IMR-90 (cell line): ENCODE data around the gene FAM216B. TPM values are rescaled to one million over a fixed set of nuclear protein-coding genes. Genes with fewer than 3 reads are reported as not detected.
A peak's percentile ranks its signal among the peaks of the same experiment; 100 is the strongest.

Experiments
- ATAC-seq: fragments of 200-7000 bp; cut with Tn5 transposase; 2 replicates; pipeline ENCODE4 v1.9.1; 2020; ENCODE audit warnings: low read depth, mild to moderate bottlenecking, moderate library complexity
- BruUV-seq: library from RNA; stranded (reverse); fragments of 400-500 nt; replicated peaks from 2 replicates; lab custom pipeline; 2021; lab: Mats Ljungman, UMichigan
- CTCF ChIA-PET: fragments of 300-600 bp; formaldehyde crosslinking; extraction: SDS; loops from one replicate; lab custom pipeline; 2021; ENCODE audit warnings: antibody characterized with exemption; lab: Yijun Ruan, JAX
- POLR2A ChIA-PET: fragments of 300-600 bp; sonication (Branson Sonifier 250); formaldehyde crosslinking; loops from one replicate; lab custom pipeline; 2022; ENCODE audit warnings: antibody characterized with exemption; ENCODE audit not compliant: unreplicated experiment; lab: Charles Lee
- DNase-seq: peaks from one replicate; pipeline ENCODE4 v3.0.0; 2013
- H2AFZ ChIP-seq: replicated peaks from 2 replicates; pipeline ENCODE3; 2013; ENCODE audit warnings: low read length, mild to moderate bottlenecking; ENCODE audit not compliant: poor library complexity
- H2AK5ac ChIP-seq: 2 replicates; pipeline ENCODE4 v1.6.1; 2013; ENCODE audit warnings: low read depth, low read length, inconsistent platforms
- H2AK9ac ChIP-seq: replicated peaks from 2 replicates; pipeline ENCODE3; 2013; ENCODE audit warnings: mild to moderate bottlenecking, low read depth, low read length, moderate library complexity; ENCODE audit not compliant: poor library complexity
- H2BK120ac ChIP-seq: 2 replicates; pipeline ENCODE4 v1.6.1; 2013; ENCODE audit warnings: low read depth, low read length, inconsistent platforms
- H2BK15ac ChIP-seq: 3 replicates; pipeline ENCODE4 v1.6.1; 2013; ENCODE audit warnings: low read depth, low read length, inconsistent platforms
- H2BK20ac ChIP-seq: 2 replicates; pipeline ENCODE4 v1.6.1; 2013; ENCODE audit warnings: low read depth, mild to moderate bottlenecking, inconsistent platforms, low read length, moderate library complexity
- H2BK5ac ChIP-seq: 2 replicates; pipeline ENCODE4 v1.6.1; 2013; ENCODE audit warnings: mild to moderate bottlenecking, low read depth, low read length, inconsistent platforms; ENCODE audit not compliant: poor library complexity, severe bottlenecking
- H3K14ac ChIP-seq: replicated peaks from 2 replicates; pipeline ENCODE4 v1.6.1; 2013; ENCODE audit warnings: low read depth, low read length, inconsistent platforms
- H3K18ac ChIP-seq: 2 replicates; pipeline ENCODE4 v1.6.1; 2013; ENCODE audit warnings: low read depth, low read length, control low read depth
- H3K23ac ChIP-seq: 2 replicates; pipeline ENCODE4 v1.6.1; 2013; ENCODE audit warnings: low read depth, low read length, inconsistent platforms
- H3K27ac ChIP-seq: 2 replicates; pipeline ENCODE4 v1.5.1; 2013; ENCODE audit warnings: mild to moderate bottlenecking, control low read depth, low read length; ENCODE audit not compliant: insufficient read depth
- H3K27me3 ChIP-seq: 2 replicates; pipeline ENCODE4 v1.6.1; 2013; ENCODE audit warnings: low read length; ENCODE audit not compliant: control insufficient read depth, insufficient read depth
- H3K36me3 ChIP-seq: 2 replicates; pipeline ENCODE4 v1.6.1; 2013; ENCODE audit warnings: low read length, mixed read lengths; ENCODE audit not compliant: control insufficient read depth, insufficient read depth
- H3K4ac ChIP-seq: 2 replicates; pipeline ENCODE4 v1.6.1; 2013; ENCODE audit warnings: low read depth, low read length, inconsistent platforms
- H3K4me1 ChIP-seq: 2 replicates; pipeline ENCODE4 v1.6.1; 2013; ENCODE audit warnings: low read length, mixed read lengths; ENCODE audit not compliant: control insufficient read depth, insufficient read depth
- H3K4me2 ChIP-seq: 2 replicates; pipeline ENCODE4 v1.6.1; 2013; ENCODE audit warnings: low read depth, mild to moderate bottlenecking, control low read depth, low read length, moderate library complexity
- H3K4me3 ChIP-seq: 2 replicates; pipeline ENCODE4 v1.5.1; 2013; ENCODE audit warnings: low read depth, mild to moderate bottlenecking, control low read depth, low read length, moderate library complexity; ENCODE audit not compliant: insufficient read depth
- H3K56ac ChIP-seq: 2 replicates; pipeline ENCODE4 v1.6.1; 2013; ENCODE audit warnings: low read length, inconsistent platforms; ENCODE audit not compliant: insufficient read depth; ENCODE audit errors: extremely low read depth
- H3K79me1 ChIP-seq, 2 experiments: 2 replicates each; pipeline ENCODE4 v1.6.1; 2013; ENCODE audit warnings: low read length in 2 of 2, inconsistent platforms in 1 of 2, low read depth in 1 of 2
- H3K9ac ChIP-seq: 2 replicates; pipeline ENCODE4 v1.6.1; 2013; ENCODE audit warnings: low read depth, low read length, control low read depth
- H3K9me1 ChIP-seq: 2 replicates; pipeline ENCODE4 v1.6.1; 2013; ENCODE audit warnings: low read length, inconsistent platforms; ENCODE audit not compliant: insufficient read depth
- H3K9me3 ChIP-seq: 2 replicates; pipeline ENCODE4 v1.6.1; 2013; ENCODE audit warnings: low read length; ENCODE audit not compliant: control insufficient read depth, insufficient read depth
- H4K20me1 ChIP-seq: 2 replicates; pipeline ENCODE4 v1.6.1; 2013; ENCODE audit warnings: low read length, inconsistent platforms; ENCODE audit not compliant: insufficient read depth
- H4K5ac ChIP-seq: 2 replicates; pipeline ENCODE4 v1.6.1; 2013; ENCODE audit warnings: mild to moderate bottlenecking, low read depth, low read length, control low read depth
- H4K8ac ChIP-seq, 2 experiments: 2 replicates each; pipeline ENCODE4 v1.6.1; 2013; ENCODE audit warnings: low read depth in 2 of 2, low read length in 2 of 2, control low read depth in 1 of 2, inconsistent platforms in 1 of 2
- H4K91ac ChIP-seq: 2 replicates; pipeline ENCODE4 v1.6.1; 2013; ENCODE audit warnings: low read depth, low read length, inconsistent platforms; ENCODE audit not compliant: insufficient read depth
- FOS ChIP-seq: fragments of 150-350 bp; IDR thresholded peaks from 2 replicates; pipeline ENCODE4 v1.6.1; 2016; ENCODE audit warnings: low read depth, low read length
- MAZ ChIP-seq: IDR thresholded peaks from 2 replicates; pipeline ENCODE4 v1.6.1; 2012; ENCODE audit warnings: low read depth, mild to moderate bottlenecking, low read length, improper control_type of control experiment, moderate library complexity, borderline replicate concordance
- RFX5 ChIP-seq: IDR thresholded peaks from 2 replicates; pipeline ENCODE4 v1.8.0; 2012; ENCODE audit warnings: low read depth, mild to moderate bottlenecking, low read length, moderate library complexity
- WGBS, 2 experiments: methylation state at CpG; one replicate each; pipeline versions ENCODE4 v1.1.5 to v1.1.7; 2013; ENCODE audit warnings: missing lambda C conversion rate in 2 of 2; ENCODE audit not compliant: insufficient read length in 1 of 2; ENCODE audit errors: extremely low coverage in 2 of 2; 5-methylcytosine and 5-hydroxymethylcytosine counted together
- dilution Hi-C: fragments of 300-500 bp; cut with HindIII; formaldehyde crosslinking; loops from one replicate; pipeline ENCODE4 v1.14.3; 2018; ENCODE audit warnings: low sequenced_read_pairs; ENCODE audit not compliant: unreplicated experiment
- in situ Hi-C: fragments of 300-500 bp; cut with MboI; formaldehyde crosslinking; loops from 3 replicates; pipeline ENCODE4 v1.14.3; 2019; ENCODE audit warnings: low sequenced_read_pairs, inconsistent platforms, mixed read lengths
- intact Hi-C: fragments of 100-400 bp; cut with micrococcal nuclease; formaldehyde crosslinking; loops from 2 replicates; pipeline ENCODE4 v1.10.0; 2022
- polyA plus RNA-seq, 3 experiments: library from polyadenylated mRNA; depleted of rRNA; stranded (reverse); fragments of >200 nt; gene quantifications; 2 replicates each; pipeline ENCODE4 v1.2.3, GENCODE V29; 2012; ENCODE audit warnings: low replicate concordance in 1 of 3
- total RNA-seq: library from RNA; depleted of rRNA; stranded (reverse); fragments of >200 nt; gene quantifications from 2 replicates; pipeline ENCODE4 v1.2.3, GENCODE V29; 2012

The FAM216B gene
- total and polyA plus RNA-seq, 2 of the 4 experiments (the other 2 are of a cell fraction), result not detected

DNA sequence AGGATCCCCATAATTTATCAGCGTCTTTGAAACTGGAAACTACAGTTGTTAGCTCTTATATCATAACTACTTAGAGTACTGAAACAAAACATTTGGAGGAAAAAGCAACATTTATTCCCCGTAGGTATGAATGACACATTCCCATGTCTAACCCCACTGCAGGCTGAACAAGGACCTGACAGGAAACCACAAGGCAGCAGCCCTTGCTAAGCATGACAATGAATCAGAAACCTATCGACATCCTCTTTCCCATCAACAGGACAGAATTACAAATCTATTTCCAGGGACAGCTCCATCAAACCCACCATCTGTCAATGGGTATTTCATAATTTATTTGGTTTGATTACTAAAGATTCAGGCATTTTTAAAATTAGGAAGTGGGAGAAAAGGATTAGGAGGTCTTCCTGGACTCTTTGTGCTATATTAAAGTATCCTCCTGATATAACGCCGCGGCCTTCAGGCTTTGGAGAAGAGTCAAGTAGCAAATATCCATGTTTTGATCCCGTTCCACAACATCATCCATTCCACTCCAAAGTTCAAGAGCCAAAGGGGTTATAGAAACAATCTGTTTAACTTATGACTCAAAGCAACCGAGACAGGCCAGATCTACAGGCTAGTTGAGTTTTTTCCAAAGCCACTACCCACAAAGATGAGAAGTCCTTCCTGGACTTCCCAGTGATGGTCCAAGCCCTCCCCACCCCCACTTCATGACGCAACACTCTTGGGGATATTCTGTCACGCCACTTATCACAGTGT is 51.1 kb downstream of the FAM216B start (continued):
- TF ChIP-seq MAZ (no peak), RFX5 (no peak)

- Histone ChIP-seq H3K9me1 (peaks cover 3% of the 10 kb centered on the region; the same call in 1 of the 2 replicates), H3K36me3 (no peaks in the 10 kb centered on the region), H3K23ac (no peak overlapping the region), H3K79me1 (no peaks in the 10 kb centered on the region), H3K4me1 (peaks cover 4% of the 10 kb centered on the region; the same call in 1 of the 2 replicates), H2AFZ (no peak overlapping the region), H4K20me1 (no peaks in the 10 kb centered on the region), H2AK9ac (no peak overlapping the region), H3K4ac (no peak overlapping the region; the same call in 1 of the 2 replicates), H3K9ac (no peak overlapping the region), H2BK15ac (peak overlapping the region; percentile 60; the same call in 1 of the 3 replicates), H4K5ac (no peak overlapping the region), H3K56ac (no peak overlapping the region), H3K4me2 (no peak overlapping the region), H3K18ac (no peak overlapping the region), H2BK20ac (no peak overlapping the region), H4K91ac (no peak overlapping the region), H2BK5ac (no peak overlapping the region), H3K9me3 (no peaks in the 10 kb centered on the region), H3K4me3 (no peak overlapping the region), H2BK120ac (no peak overlapping the region), H3K27ac (no peak overlapping the region), H3K14ac (peak overlapping the region; percentile 43; the same call in 1 of the 2 replicates), H4K8ac (no peak overlapping the region), H3K27me3 (peaks cover 2% of the 10 kb centered on the region), H2AK5ac (peak overlapping the region; percentile 70; the same call in 1 of the 2 replicates)
- ATAC-seq (no peak), DNase-seq (no peak)
- ChIA-PET POLR2A (no interaction called here), CTCF (interaction anchor here (0.6 to 1.7 kb wide), 3 partner anchors 11 to 128 kb away, joined by 3 to 4 read pairs (median 4); no protein-coding TSS in a partner anchor)
- TF ChIP-seq FOS, result no peak
- WGBS, 2 experiments, result 100% methylated on average over 1 of the region's 3 CpGs; no CpG with 5 or more reads in 1 of the 2 experiments
- in situ Hi-C loops, result no loop called here
- intact Hi-C loops, result loop anchor here (10.0 kb wide), 3 partner anchors 170 to 250 kb away; no protein-coding TSS in a partner anchor
- BruUV-seq, result no TSS peak
- dilution Hi-C loops, result no loop called here
Observed at GRCh38 chr13:42834946-42835345, 53.6 kb downstream of the FAM216B start.
